T follicular helper cell (primary cell): ENCODE measurements around the gene ADAMTS9.

Experiments
- DNase-seq: peaks from one replicate; pipeline ENCODE4 v3.0.0-alpha.2; 2020; ENCODE audit warnings: low read depth

Gene ADAMTS9

DNA sequence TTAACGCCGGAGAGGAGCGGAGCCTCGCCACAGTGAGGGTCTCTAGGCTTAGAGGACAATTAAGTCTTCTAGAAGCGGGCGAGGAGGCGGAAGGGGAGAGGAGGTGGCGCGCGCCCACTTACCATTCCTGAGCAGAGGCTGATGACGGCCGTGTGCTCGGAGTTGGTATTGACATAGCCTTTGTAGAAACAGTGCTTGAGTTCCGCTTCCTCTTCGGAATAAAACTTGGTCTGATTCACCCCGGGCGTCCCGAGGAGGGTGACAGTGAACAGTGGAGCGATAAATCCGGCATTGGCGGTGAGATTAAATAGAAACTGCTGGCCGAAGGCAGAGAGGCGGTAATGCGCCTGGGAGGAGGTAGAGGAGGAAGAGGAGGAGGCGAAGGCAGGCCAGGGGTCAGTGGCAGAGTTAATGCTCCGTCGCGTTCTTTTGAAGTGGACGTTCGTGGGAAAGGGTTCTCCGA is 1.3 kb downstream of the ADAMTS9 start:
- no peak for DNase-seq

DNA sequence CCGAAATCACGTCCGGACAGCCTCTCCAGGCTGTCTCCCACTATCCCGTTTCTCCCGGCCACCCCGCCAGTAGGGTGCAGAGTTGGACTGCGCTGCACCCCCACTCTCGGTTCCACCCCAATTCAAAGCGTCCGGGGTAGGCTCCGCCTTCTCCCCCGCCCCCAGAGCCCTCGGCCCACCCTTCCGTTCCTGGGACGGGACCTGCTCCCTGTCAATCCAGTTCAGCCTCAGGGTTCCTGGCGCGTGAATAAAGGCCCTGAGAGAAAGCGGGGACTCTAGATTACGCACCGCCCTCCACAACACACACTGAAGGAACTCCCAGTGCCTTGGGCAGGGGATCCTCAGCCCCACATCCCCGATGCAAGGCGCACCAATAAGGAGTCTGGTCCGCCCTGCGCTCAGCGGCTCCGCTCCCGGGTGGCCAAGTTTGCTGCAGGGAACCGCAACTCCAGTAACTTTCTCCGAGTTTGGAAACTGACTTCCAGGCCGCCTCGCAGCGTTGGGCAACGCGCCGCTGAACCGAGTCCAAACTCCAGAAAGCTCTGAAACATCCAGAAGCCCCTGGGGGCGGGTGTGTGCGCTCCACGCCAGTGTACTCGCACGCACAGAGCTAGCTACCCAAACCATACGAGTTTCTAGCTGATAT is 1.9 kb downstream of the ADAMTS9 start:
- no peak for DNase-seq

DNA sequence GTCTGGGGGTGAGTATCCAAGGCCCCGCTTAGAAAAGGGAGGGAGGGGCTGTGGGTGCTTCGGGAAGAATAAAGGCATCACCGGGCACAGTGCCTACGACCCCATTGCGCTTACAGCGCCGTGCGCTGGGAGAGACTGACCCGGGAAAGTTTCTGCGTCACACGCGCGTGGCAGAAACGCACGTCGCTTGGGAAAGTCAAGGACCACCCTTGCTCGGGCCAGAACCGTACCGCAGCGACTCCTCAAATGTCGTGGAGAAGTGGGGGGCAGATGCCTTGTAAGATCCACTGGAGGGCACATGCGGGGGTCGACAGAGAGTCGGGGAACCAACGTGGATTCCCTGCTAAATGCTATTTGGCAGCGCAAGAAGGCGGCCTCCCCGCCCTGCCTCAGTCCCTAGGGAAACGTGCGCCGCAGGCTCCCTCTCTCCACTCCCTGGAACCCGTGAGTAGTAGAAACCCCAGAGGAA is 2.4 kb downstream of the ADAMTS9 start:
- DNase-seq, result no peak

DNA sequence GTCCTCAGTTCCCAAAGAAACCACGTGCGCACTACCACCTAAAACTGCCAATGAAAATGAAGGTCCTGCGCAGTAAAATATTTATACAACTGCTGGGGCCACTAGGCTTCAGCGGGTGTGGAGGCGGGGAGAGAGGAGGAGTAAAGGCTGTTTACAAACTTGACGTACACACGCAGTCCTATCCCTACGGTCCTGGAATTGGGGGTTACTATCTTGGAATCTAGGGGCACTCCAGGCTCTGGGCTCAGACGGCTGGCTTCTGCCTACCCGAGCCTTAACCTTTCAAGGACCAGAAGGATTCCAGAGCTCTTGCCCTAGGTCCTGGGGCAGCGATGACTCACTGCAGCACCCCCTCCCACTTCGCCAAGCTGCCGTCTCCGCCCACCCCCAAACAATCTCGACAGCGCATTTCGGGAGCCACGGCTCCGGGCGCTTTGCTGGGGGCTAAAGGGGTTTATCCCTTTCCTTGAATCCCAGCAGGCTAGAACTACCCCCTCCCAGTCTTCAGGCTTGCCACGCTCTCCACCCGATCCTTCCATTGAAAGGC is 3.0 kb downstream of the ADAMTS9 start:
- DNase-seq, result no peak

DNA sequence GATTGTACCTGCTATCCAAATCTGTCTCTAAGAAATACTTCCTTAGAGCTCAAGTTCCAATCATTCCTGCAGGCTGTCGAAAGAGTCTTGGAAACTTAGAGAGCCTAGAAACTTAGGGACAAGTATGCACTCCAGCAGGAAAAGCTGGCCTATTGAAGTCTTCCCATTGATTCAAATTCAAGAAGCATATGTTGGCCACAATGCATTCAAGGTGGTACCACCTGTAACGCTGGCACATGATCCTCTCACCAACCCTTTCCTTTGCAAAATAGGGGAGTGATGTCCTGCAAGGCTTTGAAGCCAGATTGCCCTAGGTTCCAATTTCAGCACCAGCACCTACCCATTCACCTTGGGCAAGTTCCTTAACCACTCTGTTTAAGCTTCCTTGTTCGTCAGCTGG is 6.0 kb downstream of the ADAMTS9 start:
- no peak for DNase-seq

DNA sequence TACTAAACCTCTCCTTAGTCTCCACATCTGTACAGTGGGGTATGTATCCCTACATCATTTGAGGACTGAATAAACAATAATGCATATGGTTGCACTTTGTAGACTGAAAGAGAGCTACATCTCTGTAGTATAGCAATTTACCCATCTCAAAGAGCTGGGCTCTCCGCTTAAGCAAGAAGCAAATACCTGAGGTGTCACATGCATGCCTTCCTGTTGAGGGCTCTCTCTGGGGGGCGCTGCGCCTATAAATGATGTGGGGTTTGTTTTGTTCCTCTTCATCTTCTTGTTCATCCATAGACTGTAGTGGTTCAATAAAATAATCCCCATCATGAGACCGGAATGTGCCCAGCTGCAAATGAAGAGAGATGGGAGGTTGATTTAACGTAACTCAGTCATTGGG is 6.8 kb downstream of the ADAMTS9 start:
- DNase-seq, result no peak

DNA sequence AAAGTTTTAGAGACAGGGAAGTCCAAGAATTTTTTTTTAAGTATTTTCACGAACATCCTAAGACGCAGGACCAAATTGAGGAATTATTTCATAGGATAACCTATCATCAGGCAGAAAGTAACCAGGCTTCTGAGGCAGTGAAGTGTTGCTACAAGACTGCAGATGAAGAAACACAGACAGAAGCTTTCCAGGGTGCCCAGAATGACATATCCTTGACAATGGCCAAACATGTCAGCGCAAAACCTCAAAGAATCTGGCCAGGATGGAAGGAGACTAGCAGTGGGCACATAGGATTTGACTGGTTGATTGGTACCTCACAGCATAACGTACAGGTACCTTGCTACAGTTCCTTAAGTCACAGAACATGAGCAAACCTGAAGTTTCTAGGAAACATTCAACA is 7.5 kb downstream of the ADAMTS9 start:
- no peak for DNase-seq

DNA sequence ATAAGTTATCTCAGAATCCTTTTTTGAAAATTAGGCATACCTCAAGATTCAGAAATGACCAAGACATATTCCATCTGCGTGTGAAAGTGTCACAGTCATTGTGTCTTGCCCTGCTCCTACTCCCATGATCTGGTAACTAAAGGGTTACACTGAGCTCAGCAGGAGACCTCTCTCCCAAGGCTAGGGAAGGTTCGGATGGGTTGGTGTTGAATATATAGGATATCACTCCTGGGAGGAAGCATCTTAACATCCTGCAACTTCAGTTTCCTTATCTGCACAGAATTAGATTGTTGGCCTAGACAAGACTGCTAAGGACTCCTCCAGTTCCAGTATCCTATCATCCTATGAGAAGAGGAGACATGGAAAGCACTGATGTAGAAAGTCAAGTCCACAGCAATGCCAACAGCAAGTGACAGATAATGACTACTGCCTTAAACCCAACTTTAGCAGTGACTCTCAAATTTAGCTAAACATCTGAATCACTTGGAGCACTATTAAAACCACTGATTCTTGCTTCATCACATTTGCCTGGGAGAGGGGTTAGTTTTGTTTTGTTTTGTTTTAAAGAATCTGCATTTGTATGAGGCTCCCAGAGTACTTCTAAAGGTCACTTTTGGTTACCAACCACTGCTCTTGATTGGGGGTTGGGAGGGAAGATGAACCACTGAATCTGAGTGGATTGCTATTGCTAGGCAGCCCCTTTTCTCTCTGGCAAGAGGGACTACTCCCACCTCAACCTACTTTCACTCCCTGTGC is 9.7 kb downstream of the ADAMTS9 start:
- DNase-seq, result no peak

DNA sequence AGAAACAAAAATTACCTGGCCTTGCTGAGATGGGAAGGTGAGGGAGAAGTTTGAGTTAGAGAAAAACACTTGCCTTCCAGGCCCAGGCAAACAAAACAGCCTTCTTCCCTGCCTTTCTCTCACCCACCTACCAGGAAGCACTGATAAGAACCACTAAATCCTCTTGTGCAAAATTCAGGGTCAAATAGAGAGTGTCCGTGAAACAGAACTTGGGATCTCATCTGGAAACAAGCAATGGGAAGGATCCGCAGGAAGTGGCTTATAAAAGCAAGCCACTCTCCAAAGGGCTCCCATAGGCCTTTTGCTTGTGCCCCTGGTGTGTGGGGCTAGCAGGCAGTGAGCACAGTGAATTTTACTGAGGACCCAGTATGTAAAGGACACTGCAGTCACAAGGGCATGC is 11.0 kb downstream of the ADAMTS9 start:
- no peak for DNase-seq

DNA sequence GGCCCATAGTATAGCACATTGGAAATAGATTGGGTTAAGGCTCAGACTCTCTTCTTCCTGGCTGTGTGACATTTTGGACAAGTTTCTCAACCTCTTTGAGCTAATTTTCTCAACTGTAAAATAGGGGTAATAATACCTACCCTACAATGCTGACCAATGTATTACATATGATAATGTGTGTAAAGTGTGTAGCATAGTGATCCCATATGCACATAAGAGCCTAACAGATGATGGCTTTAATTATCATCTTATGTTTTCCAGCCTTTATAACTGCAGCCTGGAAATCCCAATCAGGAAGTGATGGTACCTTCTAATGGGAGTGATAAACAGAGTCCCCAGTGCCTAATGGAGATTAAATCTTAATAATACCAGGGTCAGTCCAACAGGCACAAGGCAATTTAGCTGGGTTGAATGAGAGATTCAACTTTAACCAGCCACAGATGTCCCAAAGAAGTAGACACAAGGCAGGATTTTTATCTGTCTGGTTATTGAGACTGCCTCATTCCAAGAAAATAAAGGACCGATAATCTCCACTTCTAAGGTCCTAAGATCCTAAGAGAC is 12.0 kb downstream of the ADAMTS9 start:
- DNase-seq, result no peak

DNA sequence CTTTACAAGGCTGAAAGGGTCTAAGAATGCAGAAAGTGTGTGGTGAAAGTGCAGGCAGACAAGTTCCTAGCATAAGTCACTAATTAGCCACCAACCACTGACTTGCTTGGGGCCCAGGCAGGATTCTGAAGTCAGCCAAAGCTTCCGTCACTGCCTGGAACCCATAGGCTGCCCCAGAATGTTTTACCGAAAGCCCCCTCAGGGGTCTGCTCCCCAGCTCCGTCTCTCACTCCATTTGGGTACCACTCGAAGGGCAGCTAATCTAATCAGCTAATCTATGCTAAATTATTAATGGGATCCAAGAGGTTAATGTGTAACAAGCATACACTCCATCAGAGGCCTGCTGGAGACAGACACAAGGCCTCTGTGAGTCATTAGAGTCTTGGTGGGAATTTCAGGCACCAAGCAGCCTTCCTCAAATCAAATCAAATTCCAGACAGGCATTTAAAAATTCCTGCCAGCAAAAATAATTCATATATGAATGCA is 13.2 kb downstream of the ADAMTS9 start:
- DNase-seq, result no peak

DNA sequence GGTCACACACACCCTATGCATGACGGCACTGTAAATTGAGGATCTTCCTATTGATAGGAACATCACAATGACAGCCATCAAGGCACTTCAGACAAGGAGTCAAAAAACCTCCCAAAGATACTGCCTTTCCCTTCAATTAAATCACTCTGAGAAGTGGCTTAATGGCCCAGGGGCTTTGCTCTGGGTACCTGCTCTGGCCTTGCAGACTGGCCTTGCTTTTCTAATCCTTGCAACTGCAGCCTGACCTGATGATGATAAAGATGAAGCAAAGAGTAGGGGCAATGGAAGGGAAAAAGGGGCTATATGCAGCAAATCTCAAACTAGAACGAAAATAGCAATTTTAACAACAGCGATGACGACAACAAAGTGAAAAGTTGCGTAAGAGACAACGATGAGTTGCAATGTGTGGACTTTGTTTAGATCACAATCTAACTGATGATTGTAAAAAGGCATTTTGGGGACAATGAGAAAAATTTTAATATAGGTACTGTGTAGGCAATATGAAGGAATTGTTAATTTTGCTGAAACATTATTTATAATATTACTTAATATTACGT is 14.6 kb downstream of the ADAMTS9 start:
- no peak for DNase-seq

DNA sequence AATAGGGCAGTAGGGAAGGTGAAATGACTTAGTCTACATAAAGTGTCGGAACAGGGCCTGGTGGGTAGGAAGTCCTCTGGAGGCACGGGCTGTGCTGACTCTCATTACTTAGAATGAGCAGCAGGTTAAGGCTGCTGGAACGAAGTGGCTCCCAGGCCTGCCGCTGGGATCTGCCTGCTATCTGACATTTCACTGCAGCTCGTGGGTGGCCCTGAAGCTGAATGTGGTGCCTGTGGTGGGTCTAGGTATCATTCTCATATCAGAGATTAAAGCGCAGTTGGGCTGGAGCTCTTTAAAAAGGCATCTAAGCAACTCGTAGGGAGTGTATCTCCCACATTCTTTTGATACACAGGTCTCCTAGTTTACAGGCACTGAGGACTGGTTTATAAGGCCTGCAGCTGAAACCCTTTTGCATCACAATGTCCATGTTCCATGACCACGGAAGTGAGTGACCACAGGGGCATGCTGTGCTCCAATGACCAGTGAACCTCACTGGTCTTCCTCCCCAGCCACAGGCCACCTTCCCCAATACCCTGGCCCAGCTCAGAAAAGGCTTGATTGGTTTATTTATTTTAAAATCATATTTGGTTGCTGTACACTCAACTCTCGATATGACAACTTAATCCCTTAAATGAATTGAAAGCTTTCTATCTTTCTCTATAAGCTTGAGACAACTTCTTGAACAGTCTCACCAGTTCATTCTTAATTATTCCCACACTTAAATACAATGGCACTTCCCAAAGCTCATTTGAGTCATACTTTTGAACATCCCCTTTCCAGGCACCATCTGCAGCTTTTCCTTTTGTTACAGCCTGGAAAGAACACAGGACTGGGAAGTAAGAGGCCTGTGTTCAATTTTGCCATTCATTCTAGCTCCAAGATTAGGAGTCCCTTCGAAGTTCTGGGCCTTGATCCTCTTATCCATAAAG is 19.0 kb downstream of the ADAMTS9 start:
- no peak for DNase-seq

DNA sequence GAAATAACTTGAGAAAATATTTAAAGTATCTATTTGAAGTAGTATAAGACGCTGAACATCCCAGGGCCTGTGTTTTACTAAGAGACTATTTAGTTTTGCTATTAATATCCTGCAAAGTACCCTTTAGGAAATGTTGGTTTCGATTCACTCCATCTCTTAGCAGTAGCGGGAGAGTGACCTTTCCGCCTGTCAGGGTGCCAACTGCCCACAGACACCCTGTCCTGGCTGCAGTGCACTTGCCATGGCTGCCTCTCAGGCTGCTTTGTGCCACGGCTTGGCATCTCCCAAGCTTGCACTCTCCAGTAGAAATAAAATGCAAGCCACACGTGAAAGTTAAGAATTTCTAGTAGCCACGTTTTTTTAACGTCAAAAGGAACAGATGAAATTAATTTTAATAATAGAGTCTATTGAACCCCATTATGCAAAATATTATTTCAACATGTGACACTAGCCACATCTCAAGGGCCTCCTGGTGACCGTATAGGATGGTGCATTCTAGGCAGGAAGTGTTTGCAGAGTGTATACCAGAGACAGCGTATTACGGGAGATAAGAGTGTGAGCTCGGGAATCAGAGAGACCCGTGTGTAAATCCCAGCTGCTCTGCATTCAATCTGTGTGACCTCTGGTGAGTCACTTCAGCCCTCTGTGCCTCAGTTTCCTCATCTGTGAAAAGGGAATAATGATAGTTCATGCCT is 19.8 kb downstream of the ADAMTS9 start:
- no peak for DNase-seq

DNA sequence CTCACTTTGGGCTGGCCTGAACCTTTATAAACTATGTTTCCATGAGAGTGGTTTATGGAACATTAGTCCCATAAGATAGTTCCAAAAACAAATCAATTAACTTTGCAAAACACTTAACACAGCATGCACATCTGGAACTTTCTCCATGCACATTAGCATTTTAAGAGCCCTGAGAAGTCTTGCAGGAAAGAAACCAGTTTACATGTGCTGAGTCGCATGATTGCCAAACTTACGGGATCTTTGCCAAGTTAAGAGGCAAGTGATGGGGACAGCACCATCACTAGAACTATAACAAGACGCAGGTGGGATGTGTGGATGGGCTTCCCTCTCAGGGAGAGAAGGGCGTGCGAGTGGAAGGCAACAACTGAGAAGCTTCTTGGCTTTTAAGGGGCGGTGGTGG is 20.7 kb downstream of the ADAMTS9 start:
- no peak for DNase-seq

DNA sequence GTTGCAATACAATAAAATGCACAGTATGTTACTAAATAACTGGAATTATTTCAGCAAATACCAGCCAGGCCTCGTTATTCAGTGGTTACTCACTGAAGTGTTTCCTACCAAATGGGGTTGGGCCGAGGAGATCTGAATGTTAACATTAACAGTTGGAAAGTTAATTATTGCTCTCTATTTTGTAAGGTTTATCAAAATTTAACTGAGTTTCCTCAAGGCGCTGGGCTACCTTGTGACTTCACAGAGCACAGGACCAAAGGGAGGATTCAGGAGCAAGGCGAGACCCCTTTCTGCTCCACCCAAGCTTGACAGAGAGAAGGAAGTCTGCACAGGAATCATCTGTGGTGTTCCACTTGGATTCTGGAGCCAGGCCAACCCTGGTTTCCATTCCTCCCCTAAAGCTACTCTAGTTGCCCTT is 21.6 kb downstream of the ADAMTS9 start:
- no peak for DNase-seq

DNA sequence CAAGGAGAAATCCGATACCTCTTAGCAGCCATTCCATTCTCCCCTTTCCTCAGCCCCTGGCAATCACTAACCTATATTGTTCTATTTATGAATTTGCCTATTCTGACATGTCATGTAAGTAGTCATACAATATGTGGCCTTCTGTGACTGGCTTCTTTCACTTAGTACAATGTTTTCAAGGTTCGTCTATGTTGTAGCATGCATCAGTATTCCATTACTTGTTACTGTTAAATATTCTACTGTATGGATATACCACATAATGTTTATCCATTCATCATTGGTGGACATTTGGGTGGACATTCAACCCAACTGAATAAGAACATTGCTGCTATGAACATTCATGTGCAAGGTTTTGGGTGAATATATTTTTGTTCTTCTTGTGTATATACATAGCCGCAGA is 23.4 kb downstream of the ADAMTS9 start:
- no peak for DNase-seq

DNA sequence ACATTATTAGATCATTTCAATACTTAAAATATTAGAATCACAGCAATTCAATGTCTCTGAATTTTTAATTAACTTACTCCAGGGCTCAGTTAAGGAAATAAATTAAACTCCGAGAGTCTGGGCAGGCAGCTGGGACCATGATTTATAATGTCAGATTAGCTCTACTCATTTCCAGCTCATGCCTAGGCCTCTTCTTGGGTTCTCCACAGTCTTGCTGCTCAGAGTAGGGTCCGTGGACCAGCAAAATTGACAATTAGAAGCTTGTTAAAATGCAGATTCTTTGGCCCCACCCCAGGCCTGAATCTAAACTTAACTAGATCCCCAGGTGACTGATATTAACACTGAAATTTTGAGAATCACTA is 28.2 kb downstream of the ADAMTS9 start:
- DNase-seq, result no peak

DNA sequence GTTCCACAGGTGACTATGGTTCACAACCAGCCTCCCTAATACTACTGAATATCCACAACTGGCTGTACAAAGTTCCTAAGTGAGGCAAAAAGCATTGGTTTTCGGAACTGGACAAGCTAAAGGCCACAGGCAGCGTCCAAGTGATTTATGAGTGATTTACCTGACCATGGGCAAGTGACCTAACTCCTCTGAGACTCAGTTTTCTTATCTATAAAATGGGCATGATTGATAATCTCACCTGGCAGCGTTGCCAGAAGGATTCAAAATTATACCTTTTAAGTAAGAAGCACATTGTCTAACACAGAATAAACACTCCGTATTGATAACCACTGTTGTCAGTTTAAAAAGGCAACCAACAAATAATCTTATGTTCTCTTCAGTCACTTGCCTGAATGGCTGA is 29.8 kb downstream of the ADAMTS9 start:
- no peak for DNase-seq

DNA sequence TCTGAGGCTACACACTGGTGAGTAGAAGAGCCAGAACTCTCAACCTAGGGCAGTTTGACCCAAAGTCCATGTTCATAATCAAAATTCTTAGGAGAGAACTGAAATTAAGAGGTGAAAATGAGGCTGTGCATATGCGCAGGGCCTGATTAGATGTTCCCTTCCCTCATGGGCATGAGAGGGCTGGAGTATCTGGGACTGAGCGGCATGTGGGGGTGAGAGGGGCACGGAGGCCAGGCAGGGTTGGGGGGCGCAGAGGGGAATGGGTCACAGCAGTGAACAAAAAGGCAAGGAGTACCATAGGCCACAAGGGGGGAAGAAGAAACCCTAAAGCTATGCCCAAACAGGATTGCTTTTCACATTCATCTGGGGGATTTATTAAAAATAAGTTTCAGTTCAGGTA is 31.3 kb downstream of the ADAMTS9 start:
- no peak for DNase-seq

DNA sequence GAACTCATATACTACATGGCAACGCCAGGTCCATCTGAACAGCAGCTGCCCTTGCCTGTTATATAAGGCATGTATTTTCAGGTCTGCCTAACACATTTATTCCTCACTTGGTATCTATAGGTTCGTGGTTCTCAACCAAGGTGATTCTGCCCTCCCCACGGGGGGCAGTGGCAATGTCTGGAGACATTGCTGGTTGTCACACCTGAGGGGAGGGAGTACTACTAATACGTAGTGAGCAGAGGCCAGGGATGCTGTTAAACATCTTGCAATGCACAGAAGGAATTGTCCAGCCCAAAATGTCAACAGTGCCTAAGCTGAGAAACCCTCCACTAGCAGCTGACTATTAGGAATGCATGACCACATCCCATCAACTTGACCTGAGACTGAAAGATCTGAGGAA is 32.6 kb downstream of the ADAMTS9 start:
- no peak for DNase-seq
